ENCODE data around the gene EIF2S2.

The EIF2S2 gene

DNA sequence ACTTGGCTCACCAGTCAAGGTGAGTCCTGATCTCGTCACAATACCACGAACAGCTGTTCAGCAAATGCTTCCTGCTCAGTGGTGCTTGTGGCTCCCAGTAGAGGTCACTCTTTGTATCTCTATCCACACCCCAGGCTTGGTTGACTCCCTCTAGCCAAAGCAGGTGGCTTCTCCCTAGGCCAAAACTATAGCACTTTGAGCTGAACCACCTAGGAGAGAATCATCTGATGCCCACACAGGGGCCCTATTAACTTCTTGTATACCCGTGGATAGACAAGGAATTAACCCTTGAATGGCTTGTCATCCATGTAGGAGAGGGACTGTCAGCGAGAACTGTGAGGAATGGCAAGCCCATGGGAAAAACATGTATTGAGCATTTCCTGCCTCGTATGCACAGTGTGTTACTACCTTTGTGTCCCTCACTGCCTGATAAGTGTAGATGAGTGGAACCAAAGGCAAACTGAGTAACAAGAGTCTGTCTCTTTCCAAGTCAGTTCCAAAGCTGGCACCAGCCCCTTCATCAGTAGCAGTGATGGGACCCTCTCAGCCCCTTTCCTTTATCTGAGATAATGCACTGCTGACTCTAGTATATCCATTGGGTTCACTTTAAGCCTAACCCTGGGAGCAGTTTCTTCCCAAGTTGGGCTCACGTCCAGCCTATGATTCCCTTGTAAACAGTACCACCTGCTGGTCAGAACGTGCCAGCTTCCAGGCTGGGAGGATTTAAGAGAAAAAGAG, 42.5 kb downstream of the EIF2S2 start:
- no peaks in the 10 kb centered on the region for H3K27me3 ChIP-seq (ENCODE audit: insufficient read depth, insufficient read length)
- no peak overlapping the region for H3K4me3 ChIP-seq (ENCODE audit: insufficient read length, low read depth)
- peaks cover 19% of the 10 kb centered on the region for H3K4me1 ChIP-seq (ENCODE audit: insufficient read depth, insufficient read length)
- TF ChIP-seq ZNF274 (IDR thresholded peaks at IDR 0.05; ENCODE audit: low read depth, low read length), result no peak
- TF ChIP-seq SUZ12 (IDR thresholded peaks at IDR 0.05; ENCODE audit: extremely low read depth, insufficient read depth, insufficient read length), result no peak
- TF ChIP-seq YY1 (IDR thresholded peaks at IDR 0.05; ENCODE audit: insufficient read depth, insufficient read length), result no peak
- H3K36me3 ChIP-seq (ENCODE audit: insufficient read depth, insufficient read length, low read length), result peaks cover 31% of the 10 kb centered on the region
- DNase-seq (ENCODE audit: low read depth, low spot score), result peak; percentile 86
- no peak overlapping the region for H3K9ac ChIP-seq (ENCODE audit: insufficient read length, low read depth)
- no peaks in the 10 kb centered on the region for H3K9me3 ChIP-seq (ENCODE audit: insufficient read depth, low read length)

DNA sequence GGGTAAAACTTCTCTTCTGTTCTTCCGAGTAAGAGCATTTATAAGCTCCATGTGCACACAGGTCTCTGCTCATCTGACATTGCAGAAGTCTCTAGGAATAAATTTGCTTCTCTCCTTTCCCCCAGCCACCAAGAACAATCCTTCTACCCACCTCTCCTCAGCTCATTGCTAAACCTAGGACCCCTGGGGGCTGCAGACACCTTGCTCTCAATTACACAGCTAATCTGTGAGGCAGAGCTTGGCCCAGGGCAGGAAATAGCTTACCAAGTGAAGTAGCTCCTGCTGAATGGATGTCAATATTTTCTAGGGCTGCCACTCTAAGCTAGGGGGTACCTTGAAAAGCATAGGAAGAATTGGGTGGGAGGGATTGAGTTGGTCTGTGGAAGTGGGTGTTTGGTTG, 44.0 kb downstream of the EIF2S2 start:
- peaks cover 22% of the 10 kb centered on the region for H3K36me3 ChIP-seq (ENCODE audit: insufficient read depth, insufficient read length, low read length)
- no peaks in the 10 kb centered on the region for H3K9me3 ChIP-seq (ENCODE audit: insufficient read depth, low read length)
- DNase-seq (ENCODE audit: low read depth, low spot score), result no peak
- no peak for TF ChIP-seq YY1 (IDR thresholded peaks at IDR 0.05; ENCODE audit: insufficient read depth, insufficient read length)
- no peak for TF ChIP-seq SUZ12 (IDR thresholded peaks at IDR 0.05; ENCODE audit: extremely low read depth, insufficient read depth, insufficient read length)
- TF ChIP-seq ZNF274 (IDR thresholded peaks at IDR 0.05; ENCODE audit: low read depth, low read length), result no peak
- H3K27me3 ChIP-seq (ENCODE audit: insufficient read depth, insufficient read length), result no peaks in the 10 kb centered on the region
- H3K9ac ChIP-seq (ENCODE audit: insufficient read length, low read depth), result no peak overlapping the region
- H3K4me3 ChIP-seq (ENCODE audit: insufficient read length, low read depth), result no peak overlapping the region
- peaks cover 8% of the 10 kb centered on the region for H3K4me1 ChIP-seq (ENCODE audit: insufficient read depth, insufficient read length)

GRCh38 chr20:34066476-34067090, 45.5 kb downstream of the EIF2S2 start:
- peaks cover 11% of the 10 kb centered on the region for H3K36me3 ChIP-seq (ENCODE audit: insufficient read depth, insufficient read length, low read length)
- no peak for TF ChIP-seq SUZ12 (IDR thresholded peaks at IDR 0.05; ENCODE audit: extremely low read depth, insufficient read depth, insufficient read length)
- TF ChIP-seq YY1 (IDR thresholded peaks at IDR 0.05; ENCODE audit: insufficient read depth, insufficient read length), result no peak
- TF ChIP-seq ZNF274 (IDR thresholded peaks at IDR 0.05; ENCODE audit: low read depth, low read length), result no peak
- H3K9ac ChIP-seq (ENCODE audit: insufficient read length, low read depth), result no peak overlapping the region
- no peaks in the 10 kb centered on the region for H3K9me3 ChIP-seq (ENCODE audit: insufficient read depth, low read length)
- no peak overlapping the region for H3K4me3 ChIP-seq (ENCODE audit: insufficient read length, low read depth)
- no peak for DNase-seq (ENCODE audit: low read depth, low spot score)
- H3K27me3 ChIP-seq (ENCODE audit: insufficient read depth, insufficient read length), result no peaks in the 10 kb centered on the region
- H3K4me1 ChIP-seq (ENCODE audit: insufficient read depth, insufficient read length), result peaks cover 8% of the 10 kb centered on the region

DNA sequence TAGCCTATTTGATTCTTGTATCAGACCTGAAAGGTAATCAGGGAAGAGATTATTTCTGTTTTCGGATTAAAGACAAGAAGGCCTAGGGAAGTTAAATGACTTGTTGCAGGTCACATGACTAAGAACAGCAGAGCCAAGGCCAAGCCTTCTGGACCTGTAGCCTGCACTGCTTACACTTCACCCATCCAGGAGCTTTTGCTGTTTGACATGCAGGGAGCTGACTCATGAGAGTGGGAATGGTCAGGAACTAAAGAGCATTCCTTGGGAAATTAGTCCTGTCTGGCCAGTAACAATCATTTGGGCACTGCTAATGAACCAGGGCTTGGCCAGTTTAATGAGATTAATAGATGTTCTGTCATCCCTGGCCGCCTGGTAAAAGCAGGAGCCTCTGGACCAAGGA, 46.8 kb downstream of the EIF2S2 start:
- TF ChIP-seq ZNF274 (IDR thresholded peaks at IDR 0.05; ENCODE audit: low read depth, low read length), result no peak
- TF ChIP-seq SUZ12 (IDR thresholded peaks at IDR 0.05; ENCODE audit: extremely low read depth, insufficient read depth, insufficient read length), result no peak
- no peak for TF ChIP-seq YY1 (IDR thresholded peaks at IDR 0.05; ENCODE audit: insufficient read depth, insufficient read length)
- no peaks in the 10 kb centered on the region for H3K27me3 ChIP-seq (ENCODE audit: insufficient read depth, insufficient read length)
- peaks cover 12% of the 10 kb centered on the region for H3K36me3 ChIP-seq (ENCODE audit: insufficient read depth, insufficient read length, low read length)
- H3K4me3 ChIP-seq (ENCODE audit: insufficient read length, low read depth), result no peak overlapping the region
- H3K4me1 ChIP-seq (ENCODE audit: insufficient read depth, insufficient read length), result peaks cover 8% of the 10 kb centered on the region
- no peak for DNase-seq (ENCODE audit: low read depth, low spot score)
- no peak overlapping the region for H3K9ac ChIP-seq (ENCODE audit: insufficient read length, low read depth)
- no peaks in the 10 kb centered on the region for H3K9me3 ChIP-seq (ENCODE audit: insufficient read depth, low read length)

DNA sequence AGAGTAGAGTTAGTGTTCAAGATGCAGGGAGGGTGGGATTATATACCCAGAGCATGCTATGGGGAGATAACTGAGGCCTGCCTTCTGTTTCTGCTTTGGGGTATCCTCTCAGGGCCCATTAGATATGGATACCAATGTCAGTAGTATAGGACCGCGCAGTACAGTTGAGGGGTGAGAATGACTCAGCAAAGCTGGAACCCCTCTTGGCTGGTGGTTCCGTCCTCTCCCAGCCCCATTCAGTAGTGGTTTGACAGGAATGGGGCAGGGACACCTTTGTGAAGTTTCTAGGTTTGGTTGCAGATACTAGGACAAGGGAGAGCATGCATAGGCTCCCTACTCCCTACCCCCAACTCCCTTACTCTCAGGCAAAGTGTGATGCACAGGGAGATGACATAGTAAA, 47.8 kb downstream of the EIF2S2 start:
- H3K27me3 ChIP-seq (ENCODE audit: insufficient read depth, insufficient read length), result no peaks in the 10 kb centered on the region
- H3K9ac ChIP-seq (ENCODE audit: insufficient read length, low read depth), result no peak overlapping the region
- TF ChIP-seq YY1 (IDR thresholded peaks at IDR 0.05; ENCODE audit: insufficient read depth, insufficient read length) (no peak), SUZ12 (IDR thresholded peaks at IDR 0.05; ENCODE audit: extremely low read depth, insufficient read depth, insufficient read length) (no peak), ZNF274 (IDR thresholded peaks at IDR 0.05; ENCODE audit: low read depth, low read length) (no peak)
- no peak overlapping the region for H3K4me3 ChIP-seq (ENCODE audit: insufficient read length, low read depth)
- no peaks in the 10 kb centered on the region for H3K9me3 ChIP-seq (ENCODE audit: insufficient read depth, low read length)
- H3K36me3 ChIP-seq (ENCODE audit: insufficient read depth, insufficient read length, low read length), result peaks cover 17% of the 10 kb centered on the region
- H3K4me1 ChIP-seq (ENCODE audit: insufficient read depth, insufficient read length), result peaks cover 8% of the 10 kb centered on the region
- no peak for DNase-seq (ENCODE audit: low read depth, low spot score)

- Histone ChIP-seq H3K4me1 (ENCODE audit: insufficient read depth, insufficient read length) (peaks cover 2% of the 10 kb centered on the region), H3K27me3 (ENCODE audit: insufficient read depth, insufficient read length) (no peaks in the 10 kb centered on the region), H3K9me3 (ENCODE audit: insufficient read depth, low read length) (no peaks in the 10 kb centered on the region), H3K36me3 (ENCODE audit: insufficient read depth, insufficient read length, low read length) (peaks cover 14% of the 10 kb centered on the region), H3K9ac (ENCODE audit: insufficient read length, low read depth) (no peak overlapping the region), H3K4me3 (ENCODE audit: insufficient read length, low read depth) (no peak overlapping the region)
- no peak for DNase-seq (ENCODE audit: low read depth, low spot score)
- no peak for TF ChIP-seq SUZ12 (IDR thresholded peaks at IDR 0.05; ENCODE audit: extremely low read depth, insufficient read depth, insufficient read length)
- no peak for TF ChIP-seq ZNF274 (IDR thresholded peaks at IDR 0.05; ENCODE audit: low read depth, low read length)
- no peak for TF ChIP-seq YY1 (IDR thresholded peaks at IDR 0.05; ENCODE audit: insufficient read depth, insufficient read length)
Measured at GRCh38 chr20:34062570-34063482, 49.2 kb downstream of the EIF2S2 start.
